HEK293 (cell line): Measurements from ENCODE around the gene BRDT.

ENCODE experiments used
- CTCF ChIA-PET: fragments of 350-600 bp; formaldehyde crosslinking; extraction: SDS; loops from one replicate; lab custom pipeline; 2021; ENCODE audit warnings: antibody characterized with exemption; lab: Yijun Ruan, JAX
- POLR2A ChIA-PET: fragments of 300-600 bp; formaldehyde crosslinking; extraction: SDS; loops from one replicate; lab custom pipeline; 2020; ENCODE audit warnings: antibody characterized with exemption, inconsistent platforms; lab: Yijun Ruan, JAX
- H3K27ac ChIP-seq: fragments of 200-500 bp; sonication (Bioruptor generic); 2 replicates; pipeline ENCODE4 v1.5.1; 2014; ENCODE audit warnings: low read depth, low read length, control low read depth, inconsistent platforms; ENCODE audit errors: extremely low read depth
- H3K36me3 ChIP-seq, 2 experiments: fragments of 200-500 bp in 1 of 2; sonication (Bioruptor generic) in 1 of 2; 1 replicate in 1 of 2; 2 replicates in 1 of 2; pipeline ENCODE4 v1.5.1; 2014 to 2017; ENCODE audit warnings: inconsistent platforms in 2 of 2, low read length in 2 of 2; ENCODE audit not compliant: control insufficient read depth in 2 of 2, insufficient read depth in 1 of 2
- H3K4me1 ChIP-seq: fragments of 200-500 bp; sonication (Bioruptor generic); 2 replicates; pipeline ENCODE4 v1.5.1; 2014; ENCODE audit warnings: mild to moderate bottlenecking, low read length, inconsistent platforms; ENCODE audit not compliant: control insufficient read depth, insufficient read depth
- H3K4me3 ChIP-seq: 2 replicates; pipeline ENCODE4 v1.5.1; 2011; ENCODE audit warnings: low read depth, mild to moderate bottlenecking, control low read depth, low read length, moderate library complexity
- H3K9me3 ChIP-seq: fragments of 200-500 bp; sonication (Bioruptor generic); 2 replicates; pipeline ENCODE4 v1.5.1; 2014; ENCODE audit warnings: low read depth, low read length, inconsistent platforms; ENCODE audit not compliant: control insufficient read depth, insufficient read depth
- BCL11B ChIP-seq: fragments of 450-650 bp; formaldehyde crosslinking; IDR thresholded peaks from 2 replicates; pipeline ENCODE4 v1.5.1; 2016; ENCODE audit warnings: low read depth, missing biosample characterization, missing genetic modification characterization
- GLIS2 ChIP-seq: fragments of 450-650 bp; formaldehyde crosslinking; IDR thresholded peaks from 2 replicates; pipeline ENCODE4 v1.5.1; 2016; ENCODE audit warnings: missing biosample characterization, missing genetic modification characterization
- HOXC10 ChIP-seq: sonication (generic); formaldehyde crosslinking; IDR thresholded peaks from 2 replicates; pipeline ENCODE4 v1.8.1; 2023; ENCODE audit warnings: mild to moderate bottlenecking, missing genetic modification reagents
- SP3 ChIP-seq: fragments of 450-650 bp; formaldehyde crosslinking; IDR thresholded peaks from 2 replicates; pipeline ENCODE4 v1.5.1; 2016; ENCODE audit warnings: missing biosample characterization, missing genetic modification characterization
- ZBTB1 ChIP-seq: fragments of 450-650 bp; formaldehyde crosslinking; IDR thresholded peaks from 2 replicates; pipeline ENCODE4 v1.5.1; 2016; ENCODE audit warnings: missing biosample characterization, missing genetic modification characterization
- ZNF140 ChIP-seq: fragments of 450-650 bp; formaldehyde crosslinking; IDR thresholded peaks from 2 replicates; pipeline ENCODE4 v1.5.1; 2016; ENCODE audit warnings: missing biosample characterization, missing genetic modification characterization
- ZNF19 ChIP-seq: fragments of 450-650 bp; formaldehyde crosslinking; IDR thresholded peaks from 2 replicates; pipeline ENCODE4; 2016; ENCODE audit warnings: missing biosample characterization, missing genetic modification characterization, low read depth
- ZNF24 ChIP-seq: fragments of 450-650 bp; formaldehyde crosslinking; IDR thresholded peaks from 2 replicates; pipeline ENCODE4 v1.5.1; 2016; ENCODE audit warnings: missing biosample characterization, missing genetic modification characterization
- ZNF350 ChIP-seq: fragments of 450-650 bp; formaldehyde crosslinking; IDR thresholded peaks from 2 replicates; pipeline ENCODE4 v1.5.0; 2017; ENCODE audit warnings: missing biosample characterization, mild to moderate bottlenecking, missing genetic modification characterization
- ZNF37A ChIP-seq: fragments of 450-650 bp; IDR thresholded peaks from 2 replicates; pipeline ENCODE4 v1.5.1; 2018; ENCODE audit warnings: missing biosample characterization, missing genetic modification characterization
- ZNF391 ChIP-seq: fragments of 450-650 bp; formaldehyde crosslinking; IDR thresholded peaks from 2 replicates; pipeline ENCODE4 v1.5.1; 2016; ENCODE audit warnings: low read depth, missing biosample characterization, missing genetic modification characterization, borderline replicate concordance
- ZNF548 ChIP-seq: fragments of 450-650 bp; formaldehyde crosslinking; IDR thresholded peaks from 2 replicates; pipeline ENCODE4 v1.5.1; 2016; ENCODE audit warnings: missing biosample characterization, missing genetic modification characterization
- ZNF707 ChIP-seq: fragments of 450-650 bp; formaldehyde crosslinking; IDR thresholded peaks from 2 replicates; pipeline ENCODE4 v1.5.1; 2016; ENCODE audit warnings: missing biosample characterization, missing genetic modification characterization
- TF ChIP-seq, protein P1 (sequence below): fragments of 450-650 bp; formaldehyde crosslinking; IDR thresholded peaks from 2 replicates; pipeline ENCODE4 v1.5.1; 2016; ENCODE audit warnings: missing biosample characterization, missing genetic modification characterization
- TF ChIP-seq, protein P2 (sequence below): fragments of 450-650 bp; formaldehyde crosslinking; IDR thresholded peaks from 2 replicates; pipeline ENCODE4 v1.5.1; 2016; ENCODE audit warnings: missing biosample characterization, missing genetic modification characterization
- TF ChIP-seq, protein P3 (sequence below): fragments of 450-650 bp; formaldehyde crosslinking; IDR thresholded peaks from 2 replicates; pipeline ENCODE4 v1.5.1; 2016; ENCODE audit warnings: missing biosample characterization, missing genetic modification characterization, low read depth
- TF ChIP-seq, protein P4 (sequence below): fragments of 450-650 bp; formaldehyde crosslinking; IDR thresholded peaks from 2 replicates; pipeline ENCODE4 v1.5.1; 2016; ENCODE audit warnings: missing biosample characterization, missing genetic modification characterization

BRDT gene

DNA sequence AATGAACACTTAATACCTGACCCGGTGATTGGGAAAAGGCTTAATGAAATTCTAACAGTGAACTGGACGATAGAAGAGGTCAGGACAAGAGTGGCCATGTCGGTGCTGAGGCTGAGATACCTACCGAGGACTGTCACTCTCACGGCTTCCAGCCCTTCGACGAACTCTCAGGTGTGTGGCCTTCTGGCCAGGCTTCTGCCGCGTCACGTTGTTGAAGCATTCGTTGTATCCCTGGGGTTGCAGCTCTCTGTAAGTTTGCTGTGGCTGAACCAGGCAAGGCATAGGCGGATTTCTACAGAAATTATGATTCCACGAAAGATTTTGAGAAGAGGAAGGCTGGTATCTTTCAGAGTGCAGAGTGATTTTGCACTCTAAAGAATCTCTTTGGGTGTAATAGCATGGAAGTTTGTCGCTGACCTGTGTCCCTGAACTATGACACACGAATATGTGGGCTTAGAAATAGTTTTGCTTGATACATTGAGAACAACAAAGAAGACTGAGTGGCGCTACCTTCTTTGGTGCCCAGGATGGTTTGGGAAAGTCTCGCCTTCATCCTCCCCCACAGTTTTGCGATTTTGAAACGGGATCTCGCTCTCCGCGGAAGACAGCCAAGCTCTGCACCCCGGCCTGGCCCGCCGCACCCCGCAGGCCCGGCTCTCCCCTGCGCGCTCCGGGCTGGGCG, 80.2 kb downstream of the BRDT start:
- Histone ChIP-seq H3K36me3 (no peaks in the 10 kb centered on the region; a peak in 1 of 3 replicates), H3K4me1 (peaks cover 10% of the 10 kb centered on the region), H3K9me3 (no peaks in the 10 kb centered on the region), H3K27ac (peak overlapping the region; percentile 90; the same call in 1 of the 2 replicates), H3K4me3 (peak overlapping the region; percentile 68)
- POLR2A ChIA-PET, result no interaction called here
- TF ChIP-seq ZNF37A (no peak), ZNF707 (tag by site-specific recombination) (no peak), GLIS2 (tag by site-specific recombination) (no peak), ZNF548 (tag by site-specific recombination) (no peak), ZNF24 (tag by site-specific recombination) (no peak), ZNF350 (tag by site-specific recombination) (no peak), ZBTB1 (tag by site-specific recombination) (no peak), SP3 (tag by site-specific recombination) (no peak), ZNF140 (tag by site-specific recombination) (no peak), BCL11B (tag by site-specific recombination) (no peak), ZNF391 (tag by site-specific recombination) (no peak), HOXC10 (CRISPR knock-in tag) (no peak), ZNF19 (tag by site-specific recombination) (no peak)
- TF ChIP-seq, protein P1, sequence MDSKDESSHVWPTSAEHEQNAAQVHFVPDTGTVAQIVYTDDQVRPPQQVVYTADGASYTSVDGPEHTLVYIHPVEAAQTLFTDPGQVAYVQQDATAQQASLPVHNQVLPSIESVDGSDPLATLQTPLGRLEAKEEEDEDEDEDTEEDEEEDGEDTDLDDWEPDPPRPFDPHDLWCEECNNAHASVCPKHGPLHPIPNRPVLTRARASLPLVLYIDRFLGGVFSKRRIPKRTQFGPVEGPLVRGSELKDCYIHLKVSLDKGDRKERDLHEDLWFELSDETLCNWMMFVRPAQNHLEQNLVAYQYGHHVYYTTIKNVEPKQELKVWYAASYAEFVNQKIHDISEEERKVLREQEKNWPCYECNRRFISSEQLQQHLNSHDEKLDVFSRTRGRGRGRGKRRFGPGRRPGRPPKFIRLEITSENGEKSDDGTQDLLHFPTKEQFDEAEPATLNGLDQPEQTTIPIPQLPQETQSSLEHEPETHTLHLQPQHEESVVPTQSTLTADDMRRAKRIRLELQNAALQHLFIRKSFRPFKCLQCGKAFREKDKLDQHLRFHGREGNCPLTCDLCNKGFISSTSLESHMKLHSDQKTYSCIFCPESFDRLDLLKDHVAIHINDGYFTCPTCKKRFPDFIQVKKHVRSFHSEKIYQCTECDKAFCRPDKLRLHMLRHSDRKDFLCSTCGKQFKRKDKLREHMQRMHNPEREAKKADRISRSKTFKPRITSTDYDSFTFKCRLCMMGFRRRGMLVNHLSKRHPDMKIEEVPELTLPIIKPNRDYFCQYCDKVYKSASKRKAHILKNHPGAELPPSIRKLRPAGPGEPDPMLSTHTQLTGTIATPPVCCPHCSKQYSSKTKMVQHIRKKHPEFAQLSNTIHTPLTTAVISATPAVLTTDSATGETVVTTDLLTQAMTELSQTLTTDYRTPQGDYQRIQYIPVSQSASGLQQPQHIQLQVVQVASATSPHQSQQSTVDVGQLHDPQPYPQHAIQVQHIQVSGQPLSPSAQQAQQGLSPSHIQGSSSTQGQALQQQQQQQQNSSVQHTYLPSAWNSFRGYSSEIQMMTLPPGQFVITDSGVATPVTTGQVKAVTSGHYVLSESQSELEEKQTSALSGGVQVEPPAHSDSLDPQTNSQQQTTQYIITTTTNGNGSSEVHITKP (tag by site-specific recombination), result no peak
- TF ChIP-seq, protein P2, sequence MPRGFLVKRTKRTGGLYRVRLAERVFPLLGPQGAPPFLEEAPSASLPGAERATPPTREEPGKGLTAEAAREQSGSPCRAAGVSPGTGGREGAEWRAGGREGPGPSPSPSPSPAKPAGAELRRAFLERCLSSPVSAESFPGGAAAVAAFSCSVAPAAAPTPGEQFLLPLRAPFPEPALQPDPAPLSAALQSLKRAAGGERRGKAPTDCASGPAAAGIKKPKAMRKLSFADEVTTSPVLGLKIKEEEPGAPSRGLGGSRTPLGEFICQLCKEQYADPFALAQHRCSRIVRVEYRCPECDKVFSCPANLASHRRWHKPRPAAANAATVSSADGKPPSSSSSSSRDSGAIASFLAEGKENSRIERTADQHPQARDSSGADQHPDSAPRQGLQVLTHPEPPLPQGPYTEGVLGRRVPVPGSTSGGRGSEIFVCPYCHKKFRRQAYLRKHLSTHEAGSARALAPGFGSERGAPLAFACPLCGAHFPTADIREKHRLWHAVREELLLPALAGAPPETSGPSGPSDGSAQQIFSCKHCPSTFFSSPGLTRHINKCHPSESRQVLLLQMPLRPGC (tag by site-specific recombination), result no peak
- TF ChIP-seq, protein P3, sequence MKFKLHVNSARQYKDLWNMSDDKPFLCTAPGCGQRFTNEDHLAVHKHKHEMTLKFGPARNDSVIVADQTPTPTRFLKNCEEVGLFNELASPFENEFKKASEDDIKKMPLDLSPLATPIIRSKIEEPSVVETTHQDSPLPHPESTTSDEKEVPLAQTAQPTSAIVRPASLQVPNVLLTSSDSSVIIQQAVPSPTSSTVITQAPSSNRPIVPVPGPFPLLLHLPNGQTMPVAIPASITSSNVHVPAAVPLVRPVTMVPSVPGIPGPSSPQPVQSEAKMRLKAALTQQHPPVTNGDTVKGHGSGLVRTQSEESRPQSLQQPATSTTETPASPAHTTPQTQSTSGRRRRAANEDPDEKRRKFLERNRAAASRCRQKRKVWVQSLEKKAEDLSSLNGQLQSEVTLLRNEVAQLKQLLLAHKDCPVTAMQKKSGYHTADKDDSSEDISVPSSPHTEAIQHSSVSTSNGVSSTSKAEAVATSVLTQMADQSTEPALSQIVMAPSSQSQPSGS (tag by site-specific recombination), result no peak
- TF ChIP-seq, protein P4, sequence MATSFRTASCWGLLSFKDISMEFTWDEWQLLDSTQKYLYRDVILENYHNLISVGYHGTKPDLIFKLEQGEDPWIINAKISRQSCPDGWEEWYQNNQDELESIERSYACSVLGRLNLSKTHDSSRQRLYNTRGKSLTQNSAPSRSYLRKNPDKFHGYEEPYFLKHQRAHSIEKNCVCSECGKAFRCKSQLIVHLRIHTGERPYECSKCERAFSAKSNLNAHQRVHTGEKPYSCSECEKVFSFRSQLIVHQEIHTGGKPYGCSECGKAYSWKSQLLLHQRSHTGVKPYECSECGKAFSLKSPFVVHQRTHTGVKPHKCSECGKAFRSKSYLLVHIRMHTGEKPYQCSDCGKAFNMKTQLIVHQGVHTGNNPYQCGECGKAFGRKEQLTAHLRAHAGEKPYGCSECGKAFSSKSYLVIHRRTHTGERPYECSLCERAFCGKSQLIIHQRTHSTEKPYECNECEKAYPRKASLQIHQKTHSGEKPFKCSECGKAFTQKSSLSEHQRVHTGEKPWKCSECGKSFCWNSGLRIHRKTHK (tag by site-specific recombination), result no peak
- CTCF ChIA-PET, result interaction anchor here (1.5 kb wide), 1 partner anchor 32 kb away, joined by 7 read pairs; no protein-coding TSS in a partner anchor
